Keratinocyte (primary cell): ENCODE measurements around the gene SNCG. TPM values are rescaled to one million over a fixed set of nuclear protein-coding genes. Genes with fewer than 3 reads are reported as not detected.

Experiments used
- DNase-seq: peaks from one replicate; pipeline ENCODE4 v3.0.0-alpha.2; 2011; ENCODE audit warnings: low read depth, missing footprints, low spot score
- FAIRE-seq: peaks from 2 replicates; lab custom pipeline; 2011; peaks lifted over from hg19 to GRCh38; lab: Jason Lieb, UNC
- H2AFZ ChIP-seq: 2 replicates; pipeline ENCODE4 v1.6.0; 2012; ENCODE audit warnings: low read length, control low read depth, inconsistent platforms; ENCODE audit not compliant: control insufficient read depth
- H3K27ac ChIP-seq: 2 replicates; pipeline ENCODE4 v1.5.1; 2011; ENCODE audit warnings: low read length; ENCODE audit not compliant: control insufficient read depth, insufficient read depth
- H3K27me3 ChIP-seq: 3 replicates; pipeline ENCODE4 v1.6.0; 2011; ENCODE audit warnings: low read length; ENCODE audit not compliant: control insufficient read depth, insufficient read depth; ENCODE audit errors: extremely low read depth
- H3K36me3 ChIP-seq, 2 experiments: 2 replicates in 1 of 2; 3 replicates in 1 of 2; pipeline ENCODE4 v1.5.1; 2011; ENCODE audit warnings: low read length in 2 of 2, mild to moderate bottlenecking in 1 of 2; ENCODE audit not compliant: control insufficient read depth in 2 of 2, insufficient read depth in 2 of 2; ENCODE audit errors: extremely low read depth in 1 of 2
- H3K4me1 ChIP-seq: 3 replicates; pipeline ENCODE4 v1.5.1; 2011; ENCODE audit warnings: low read length; ENCODE audit not compliant: control insufficient read depth, insufficient read depth; ENCODE audit errors: extremely low read depth
- H3K4me2 ChIP-seq: 3 replicates; pipeline ENCODE4 v1.6.0; 2011; ENCODE audit warnings: low read depth, low read length; ENCODE audit not compliant: control insufficient read depth, insufficient read depth; ENCODE audit errors: extremely low read depth
- H3K4me3 ChIP-seq, 3 experiments: fragments of 200-600 bp in 1 of 3; sonication (generic) in 1 of 3; 2 replicates in 2 of 3; 3 replicates in 1 of 3; pipeline ENCODE4 v1.5.1; 2011 to 2016; ENCODE audit warnings: low read length in 3 of 3, mild to moderate bottlenecking in 3 of 3, control low read depth in 2 of 3, inconsistent platforms in 1 of 3, low read depth in 1 of 3, mixed read lengths in 1 of 3, mixed run types in 1 of 3, moderate library complexity in 1 of 3; ENCODE audit not compliant: control insufficient read depth in 2 of 3, insufficient read depth in 2 of 3; ENCODE audit errors: extremely low read depth in 1 of 3
- H3K79me2 ChIP-seq: 2 replicates; pipeline ENCODE4 v1.6.0; 2012; ENCODE audit warnings: low read length; ENCODE audit not compliant: control insufficient read depth, insufficient read depth
- H3K9ac ChIP-seq: 3 replicates; pipeline ENCODE4 v1.6.0; 2011; ENCODE audit warnings: low read length; ENCODE audit not compliant: control insufficient read depth, insufficient read depth; ENCODE audit errors: extremely low read depth
- H3K9me1 ChIP-seq: 3 replicates; pipeline ENCODE4 v1.6.0; 2011; ENCODE audit warnings: low read length; ENCODE audit not compliant: control insufficient read depth, insufficient read depth; ENCODE audit errors: extremely low read depth
- H3K9me3 ChIP-seq: 2 replicates; pipeline ENCODE4 v1.5.1; 2012; ENCODE audit warnings: low read depth, low read length; ENCODE audit not compliant: control insufficient read depth
- H4K20me1 ChIP-seq: 3 replicates; pipeline ENCODE4 v1.6.0; 2011; ENCODE audit warnings: low read length; ENCODE audit not compliant: control insufficient read depth, insufficient read depth; ENCODE audit errors: extremely low read depth
- EZH2 ChIP-seq: IDR thresholded peaks from one replicate; pipeline ENCODE4 v1.6.1; 2012; ENCODE audit warnings: inconsistent platforms, mild to moderate bottlenecking, low read length, moderate library complexity
- dilution Hi-C: fragments of 300-500 bp; cut with MboI; formaldehyde crosslinking; loops from one replicate; pipeline ENCODE4 v1.7.0; 2020; ENCODE audit warnings: low sequenced_read_pairs; ENCODE audit not compliant: extremely low pct_ligation_motif_present
- polyA plus RNA-seq, 5 experiments: library from polyadenylated mRNA; depleted of rRNA in 3 of 5; stranded (reverse) in 3 of 5; stranded (forward) in 1 of 5; unstranded in 1 of 5; fragments of >200 nt; gene quantifications; 1 replicate in 1 of 5; 2 replicates in 3 of 5; 3 replicates in 1 of 5; pipeline versions ENCODE4 v1.2.1 to v1.2.3, GENCODE V29; 2011 to 2012; ENCODE audit warnings: missing spikeins in 2 of 5, low read depth in 1 of 5, low replicate concordance in 1 of 5
- TF ChIP-seq, protein P1 (sequence below), 3 experiments: IDR thresholded peaks in 1 of 3; conservative IDR thresholded peaks in 1 of 3; optimal IDR thresholded peaks in 1 of 3; 2 replicates in 2 of 3; 3 replicates in 1 of 3; pipeline versions ENCODE3 to v1.5.1; 2011; ENCODE audit warnings: low read length in 3 of 3, mild to moderate bottlenecking in 3 of 3, moderate library complexity in 2 of 3, control low read depth in 1 of 3, inconsistent platforms in 1 of 3; ENCODE audit not compliant: insufficient read depth in 2 of 3; ENCODE audit errors: extremely low read depth in 1 of 3

SNCG gene
- polyA plus RNA-seq, 1 donor (not counting 4 experiments of a cell fraction or from before 2014, with no cell fraction given), result 6.8 TPM

DNA sequence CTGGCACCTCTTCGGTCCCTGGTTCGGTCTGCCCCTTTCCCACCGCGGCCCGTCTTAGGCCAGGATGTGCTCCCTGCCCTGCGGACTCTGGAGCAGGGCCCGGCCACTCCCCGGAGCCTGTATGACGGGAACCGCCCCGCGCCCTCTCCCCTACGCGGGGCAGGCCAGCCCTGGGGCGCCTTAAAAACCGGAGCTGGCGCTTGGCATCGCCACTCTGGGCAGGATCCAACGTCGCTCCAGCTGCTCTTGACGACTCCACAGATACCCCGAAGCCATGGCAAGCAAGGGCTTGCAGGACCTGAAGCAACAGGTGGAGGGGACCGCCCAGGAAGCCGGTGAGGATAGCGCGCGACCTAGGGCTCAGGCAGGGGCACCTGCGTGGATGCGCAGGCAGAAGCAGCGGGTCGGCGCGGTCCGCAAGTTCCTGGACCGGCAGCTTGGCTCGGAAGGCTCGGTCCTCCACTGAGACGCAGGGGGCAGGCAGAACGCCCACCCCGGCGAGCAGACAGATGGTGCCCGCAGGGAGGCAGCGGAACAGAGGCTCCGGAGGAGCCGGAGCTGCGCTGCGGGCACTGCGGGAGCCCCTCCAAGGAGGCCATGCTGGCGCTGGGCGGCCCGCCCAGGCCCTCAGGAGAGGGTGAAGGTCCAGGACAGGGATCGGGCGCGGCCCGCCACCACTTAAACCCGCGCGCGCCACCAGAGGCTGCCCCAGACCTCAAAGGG lies 10.0 kb downstream of the SNCG start, which contains the start of gene ADIRF:
TSS of gene ADIRF (plus strand) at position 212 of the 723 bp plus-strand sequence. CDS start at position 275, 63 bp downstream.
- peaks cover 2% of the 10 kb centered on the region for H3K9me1 ChIP-seq
- H3K9me3 ChIP-seq, result no peaks in the 10 kb centered on the region
- TF ChIP-seq, protein P1, sequence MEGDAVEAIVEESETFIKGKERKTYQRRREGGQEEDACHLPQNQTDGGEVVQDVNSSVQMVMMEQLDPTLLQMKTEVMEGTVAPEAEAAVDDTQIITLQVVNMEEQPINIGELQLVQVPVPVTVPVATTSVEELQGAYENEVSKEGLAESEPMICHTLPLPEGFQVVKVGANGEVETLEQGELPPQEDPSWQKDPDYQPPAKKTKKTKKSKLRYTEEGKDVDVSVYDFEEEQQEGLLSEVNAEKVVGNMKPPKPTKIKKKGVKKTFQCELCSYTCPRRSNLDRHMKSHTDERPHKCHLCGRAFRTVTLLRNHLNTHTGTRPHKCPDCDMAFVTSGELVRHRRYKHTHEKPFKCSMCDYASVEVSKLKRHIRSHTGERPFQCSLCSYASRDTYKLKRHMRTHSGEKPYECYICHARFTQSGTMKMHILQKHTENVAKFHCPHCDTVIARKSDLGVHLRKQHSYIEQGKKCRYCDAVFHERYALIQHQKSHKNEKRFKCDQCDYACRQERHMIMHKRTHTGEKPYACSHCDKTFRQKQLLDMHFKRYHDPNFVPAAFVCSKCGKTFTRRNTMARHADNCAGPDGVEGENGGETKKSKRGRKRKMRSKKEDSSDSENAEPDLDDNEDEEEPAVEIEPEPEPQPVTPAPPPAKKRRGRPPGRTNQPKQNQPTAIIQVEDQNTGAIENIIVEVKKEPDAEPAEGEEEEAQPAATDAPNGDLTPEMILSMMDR (optimal IDR thresholded peaks at IDR 0.05 in 1 of 3, IDR thresholded peaks at IDR 0.05 in 1 of 3, conservative IDR thresholded peaks at IDR 0.05 in 1 of 3; ENCODE audit: extremely low read depth in 1 of 3, insufficient read depth in 2 of 3, low read length in 3 of 3), result no peak
- TF ChIP-seq EZH2, result no peak
- H3K36me3 ChIP-seq, result peaks cover 2 to 6% of the 10 kb centered on the region in 2 experiments
- FAIRE-seq, result peak; percentile 61
- peak within 1 kb of the TSS; percentile 98 for H3K4me2 ChIP-seq
- peak within 1 kb of the TSS; percentile 61 to 95 (median 82) for H3K4me3 ChIP-seq
- peak within 1 kb of the TSS; percentile 100 for H3K27ac ChIP-seq
- H4K20me1 ChIP-seq, result no peaks in the 10 kb centered on the region
- H3K27me3 ChIP-seq, result no peaks in the 10 kb centered on the region
- peaks cover 59% of the 10 kb centered on the region for H3K4me1 ChIP-seq
- H2AFZ ChIP-seq, result peak within 1 kb of the TSS; percentile 36
- peak within 1 kb of the TSS; percentile 99 for H3K9ac ChIP-seq
- no peak for DNase-seq
- dilution Hi-C loops, result no loop called here
- H3K79me2 ChIP-seq, result peaks cover 31% of the 10 kb centered on the region

DNA sequence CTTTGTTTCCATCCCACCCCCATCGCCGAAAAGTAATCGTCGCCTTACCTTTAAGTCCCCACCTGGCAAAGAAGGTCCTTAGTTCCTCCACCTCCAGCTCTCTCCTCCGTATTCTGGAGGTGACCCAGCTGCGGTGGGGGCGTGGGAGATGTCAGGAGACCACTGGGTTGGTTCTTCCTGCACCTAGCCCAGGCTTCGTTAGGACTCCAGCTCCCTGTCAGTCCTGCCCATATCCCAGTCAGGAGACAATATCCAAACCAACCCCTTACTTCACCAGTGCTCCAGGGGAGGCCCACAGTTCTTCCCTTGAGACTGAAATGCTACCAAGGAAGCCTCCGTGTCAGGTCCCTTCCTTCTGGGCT lies 10.6 kb downstream of the SNCG start:
- no peak for DNase-seq
- no peaks in the 10 kb centered on the region for H4K20me1 ChIP-seq
- peak overlapping the region; percentile 99 for H3K9ac ChIP-seq
- no peaks in the 10 kb centered on the region for H3K27me3 ChIP-seq
- peak overlapping the region; percentile 100 for H3K27ac ChIP-seq
- dilution Hi-C loops, result no loop called here
- no peak for TF ChIP-seq EZH2
- TF ChIP-seq, protein P1 (optimal IDR thresholded peaks at IDR 0.05 in 1 of 3, IDR thresholded peaks at IDR 0.05 in 1 of 3, conservative IDR thresholded peaks at IDR 0.05 in 1 of 3; ENCODE audit: extremely low read depth in 1 of 3, insufficient read depth in 2 of 3, low read length in 3 of 3), result no peak
- H2AFZ ChIP-seq, result peak overlapping the region; percentile 36
- H3K79me2 ChIP-seq, result peaks cover 29% of the 10 kb centered on the region
- H3K4me2 ChIP-seq, result peak overlapping the region; percentile 98
- no peak for FAIRE-seq
- H3K4me1 ChIP-seq, result peaks cover 65% of the 10 kb centered on the region
- no peaks in the 10 kb centered on the region for H3K9me3 ChIP-seq
- H3K36me3 ChIP-seq, result peaks cover 2 to 6% of the 10 kb centered on the region in 2 experiments
- peak overlapping the region; percentile 61 to 95 (median 82) for H3K4me3 ChIP-seq
- H3K9me1 ChIP-seq, result peaks cover 2% of the 10 kb centered on the region
